ENCODE results near the gene RNF145. TPM values are rescaled to one million over a fixed set of nuclear protein-coding genes. Genes with fewer than 3 reads are reported as not detected.
A peak's percentile ranks its signal among the peaks of the same experiment; 100 is the strongest.

Gene RNF145
- polyA plus RNA-seq, 3 donors, result 9.1 to 23.6 (median 11.5) TPM

DNA sequence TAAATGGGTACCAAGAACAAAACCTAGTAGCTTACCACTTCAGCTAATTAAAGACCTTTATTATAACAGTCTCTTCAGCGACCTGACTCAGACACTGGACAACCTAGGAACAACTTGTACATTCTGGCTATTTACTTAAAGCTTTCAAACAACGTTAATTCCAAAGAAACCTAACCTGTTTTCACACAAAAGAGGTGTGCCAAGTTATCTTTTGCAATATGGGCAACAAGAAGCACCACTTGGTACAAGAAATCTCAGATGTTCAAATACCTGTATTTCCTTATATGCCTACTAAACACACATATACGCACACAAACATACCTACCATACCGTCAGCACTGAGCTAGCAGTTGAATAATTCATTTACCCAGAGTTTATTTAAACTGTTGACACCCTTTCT, 23.0 kb downstream of the RNF145 start:
- no peak overlapping the region for H3K27ac ChIP-seq (ENCODE audit: low read depth in 1 of 2, low read length in 2 of 2)
- H4K20me1 ChIP-seq (ENCODE audit: insufficient read depth, low read length), result peaks cover 68% of the 10 kb centered on the region
- peaks cover 5 to 38% of the 10 kb centered on the region in 2 donors for H3K36me3 ChIP-seq (replicated peaks in 1 of 2; ENCODE audit: control insufficient read depth in 1 of 2, insufficient read depth in 2 of 2, low read length in 2 of 2)
- 100% methylated on average over 2 of the region's 4 CpGs for WGBS (ENCODE audit: insufficient coverage)
- no peak overlapping the region for H3K9ac ChIP-seq (ENCODE audit: insufficient read depth, low read length, poor library complexity, severe bottlenecking)
- H3K27me3 ChIP-seq (ENCODE audit: control insufficient read depth in 2 of 2, insufficient read depth in 2 of 2, low read length in 2 of 2), result no peaks in the 10 kb centered on the region
- H3K9me3 ChIP-seq (replicated peaks in 1 of 2; ENCODE audit: control insufficient read depth in 1 of 2, insufficient read depth in 1 of 2, low read length in 2 of 2), result no peaks in the 10 kb centered on the region
- no peak for DNase-seq
- peaks cover 31% of the 10 kb centered on the region for H3K4me1 Mint-ChIP-seq
- H3K4me3 Mint-ChIP-seq, result no peak overlapping the region
- H3K27ac Mint-ChIP-seq, result peak overlapping the region in 2 of 7 donors; percentile 14 to 58
- intact Hi-C loops (cut with micrococcal nuclease), result no loop called here
- no peaks in the 10 kb centered on the region for H3K27me3 Mint-ChIP-seq (ENCODE audit: low read depth in 3 of 3)
- no peak overlapping the region for H3K4me2 ChIP-seq (replicated peaks; ENCODE audit: extremely low read depth, low read length, poor library complexity, severe bottlenecking)
- TF ChIP-seq CTCF (IDR thresholded peaks at IDR 0.05), result no peak
- H3K36me3 Mint-ChIP-seq, result peaks cover 40 to 57% of the 10 kb centered on the region in 2 donors
- H2AFZ ChIP-seq (ENCODE audit: insufficient read depth, low read depth, low read length, poor library complexity, severe bottlenecking), result no peak overlapping the region
- no peaks in the 10 kb centered on the region for H3K9me3 Mint-ChIP-seq
- H3K79me2 ChIP-seq (ENCODE audit: insufficient read depth, low read length), result peaks cover 33% of the 10 kb centered on the region
- peaks cover 17 to 21% of the 10 kb centered on the region in 2 donors for H3K4me1 ChIP-seq (ENCODE audit: control insufficient read depth in 1 of 2, insufficient read depth in 2 of 2, low read length in 2 of 2)
- H3K4me3 ChIP-seq (replicated peaks in 1 of 3; ENCODE audit: low read depth in 2 of 3, low read length in 3 of 3), result no peak overlapping the region

DNA sequence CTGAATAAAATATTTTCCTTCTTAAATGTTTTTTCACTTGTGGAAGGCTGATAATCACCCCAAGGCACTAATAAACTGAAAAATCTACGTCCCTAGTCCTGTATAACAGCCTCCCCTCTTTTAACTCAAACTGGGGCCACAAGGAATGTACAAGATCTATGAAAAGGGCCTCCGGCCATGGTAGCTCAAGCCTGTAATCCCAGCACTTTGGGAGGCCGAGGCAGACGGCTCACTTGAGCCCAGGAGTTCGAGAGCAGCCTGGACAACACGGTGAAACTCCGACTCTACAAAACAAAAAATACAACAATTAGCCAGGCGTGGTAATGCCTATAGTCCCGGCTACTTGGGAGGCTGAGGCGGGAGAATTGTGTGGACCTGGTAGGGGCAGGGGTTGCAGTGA, 23.6 kb downstream of the RNF145 start:
- no peak overlapping the region for H3K4me3 ChIP-seq (replicated peaks in 1 of 3; ENCODE audit: low read depth in 2 of 3, low read length in 3 of 3)
- peaks cover 31% of the 10 kb centered on the region for H3K4me1 Mint-ChIP-seq
- 100% methylated on average over 4 of the region's 10 CpGs for WGBS (ENCODE audit: insufficient coverage)
- no peaks in the 10 kb centered on the region for H3K9me3 ChIP-seq (replicated peaks in 1 of 2; ENCODE audit: control insufficient read depth in 1 of 2, insufficient read depth in 1 of 2, low read length in 2 of 2)
- H4K20me1 ChIP-seq (ENCODE audit: insufficient read depth, low read length), result peaks cover 68% of the 10 kb centered on the region
- no peak overlapping the region for H3K4me2 ChIP-seq (replicated peaks; ENCODE audit: extremely low read depth, low read length, poor library complexity, severe bottlenecking)
- peaks cover 5 to 43% of the 10 kb centered on the region in 2 donors for H3K36me3 ChIP-seq (replicated peaks in 1 of 2; ENCODE audit: control insufficient read depth in 1 of 2, insufficient read depth in 2 of 2, low read length in 2 of 2)
- H3K27me3 ChIP-seq (ENCODE audit: control insufficient read depth in 2 of 2, insufficient read depth in 2 of 2, low read length in 2 of 2), result no peaks in the 10 kb centered on the region
- no peak overlapping the region for H2AFZ ChIP-seq (ENCODE audit: insufficient read depth, low read depth, low read length, poor library complexity, severe bottlenecking)
- H3K9me3 Mint-ChIP-seq, result no peaks in the 10 kb centered on the region
- H3K4me3 Mint-ChIP-seq, result no peak overlapping the region
- H3K27ac ChIP-seq (ENCODE audit: low read depth in 1 of 2, low read length in 2 of 2), result no peak overlapping the region
- TF ChIP-seq CTCF (IDR thresholded peaks at IDR 0.05), result no peak
- H3K9ac ChIP-seq (ENCODE audit: insufficient read depth, low read length, poor library complexity, severe bottlenecking), result no peak overlapping the region
- peaks cover 45 to 57% of the 10 kb centered on the region in 2 donors for H3K36me3 Mint-ChIP-seq
- peak overlapping the region in 3 of 7 donors; percentile 46 to 58 (median 50) for H3K27ac Mint-ChIP-seq
- intact Hi-C loops (cut with micrococcal nuclease), result no loop called here
- DNase-seq, result no peak
- H3K79me2 ChIP-seq (ENCODE audit: insufficient read depth, low read length), result peaks cover 33% of the 10 kb centered on the region
- H3K27me3 Mint-ChIP-seq (ENCODE audit: low read depth in 3 of 3), result no peaks in the 10 kb centered on the region
- H3K4me1 ChIP-seq (ENCODE audit: control insufficient read depth in 1 of 2, insufficient read depth in 2 of 2, low read length in 2 of 2), result peaks cover 17 to 21% of the 10 kb centered on the region in 2 donors
